ENCODE results near the gene HECTD4.

The HECTD4 gene

DNA sequence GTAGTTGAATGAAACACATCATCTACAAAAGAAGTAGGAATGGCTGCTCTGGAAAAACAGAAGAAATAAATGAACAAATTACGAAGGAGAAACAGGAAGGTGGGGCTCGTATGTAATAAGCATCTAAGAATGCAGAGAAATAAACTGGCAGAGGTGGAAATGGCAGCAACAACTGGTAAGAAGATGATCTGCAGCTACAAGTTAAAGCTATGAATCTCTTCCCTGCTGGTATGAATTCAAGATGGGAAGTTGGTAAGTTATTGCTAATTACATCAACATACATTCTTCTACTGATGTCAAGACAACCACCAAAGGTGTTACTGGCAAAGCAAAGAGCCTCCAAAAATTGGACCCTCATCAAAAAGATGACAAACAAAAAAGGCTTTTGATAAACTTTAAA, 59.8 kb downstream of the HECTD4 start:
- DNase-seq (ENCODE audit: low read depth), result no peak

DNA sequence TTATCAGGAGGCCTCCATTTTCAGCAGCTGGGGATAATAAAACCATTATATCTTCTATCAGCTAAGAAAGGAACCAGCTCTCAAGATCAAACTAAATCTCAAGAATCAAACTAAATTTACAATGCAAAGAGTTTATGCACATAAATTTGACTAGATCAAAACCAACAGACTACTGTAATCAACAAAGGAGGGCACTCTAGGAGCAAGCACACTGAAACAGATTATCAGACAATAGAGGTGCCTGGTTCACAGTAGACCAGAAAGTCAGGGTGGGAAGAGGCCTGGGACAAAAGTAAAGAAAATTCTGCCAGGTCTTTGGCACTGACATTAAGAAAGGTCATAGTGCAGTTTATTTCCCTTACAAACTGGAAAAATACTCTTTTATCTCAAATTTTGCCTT, 61.0 kb downstream of the HECTD4 start:
- DNase-seq (ENCODE audit: low read depth), result no peak

GRCh38 chr12:112319395-112319794, 62.8 kb downstream of the HECTD4 start:
- DNase-seq (ENCODE audit: low read depth), result no peak

GRCh38 chr12:112317481-112317880, 64.8 kb downstream of the HECTD4 start:
- no peak for DNase-seq (ENCODE audit: low read depth)

- peak; percentile 8 for DNase-seq (ENCODE audit: low read depth)
Measured at GRCh38 chr12:112314981-112315380, 67.2 kb downstream of the HECTD4 start.

DNA sequence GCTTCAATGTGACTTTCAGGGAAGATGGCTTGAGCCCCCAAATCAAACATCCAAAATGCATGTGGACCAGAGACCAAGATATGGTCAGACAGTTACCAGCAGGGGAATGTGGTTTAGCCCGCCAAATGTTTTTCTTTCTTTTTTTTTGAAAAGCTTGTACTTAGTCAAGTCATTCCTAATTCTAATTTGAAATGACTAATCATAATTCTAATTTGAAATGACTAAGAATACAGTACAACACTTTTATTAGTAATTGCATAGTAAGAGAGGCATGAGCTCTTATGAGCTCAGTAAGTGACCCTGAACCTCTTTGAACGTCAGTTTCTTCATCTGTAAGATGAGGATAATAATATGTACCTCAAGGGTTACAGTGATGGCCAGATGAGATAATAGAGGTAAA, 72.4 kb downstream of the HECTD4 start:
- DNase-seq (ENCODE audit: low read depth), result peak; percentile 51

DNA sequence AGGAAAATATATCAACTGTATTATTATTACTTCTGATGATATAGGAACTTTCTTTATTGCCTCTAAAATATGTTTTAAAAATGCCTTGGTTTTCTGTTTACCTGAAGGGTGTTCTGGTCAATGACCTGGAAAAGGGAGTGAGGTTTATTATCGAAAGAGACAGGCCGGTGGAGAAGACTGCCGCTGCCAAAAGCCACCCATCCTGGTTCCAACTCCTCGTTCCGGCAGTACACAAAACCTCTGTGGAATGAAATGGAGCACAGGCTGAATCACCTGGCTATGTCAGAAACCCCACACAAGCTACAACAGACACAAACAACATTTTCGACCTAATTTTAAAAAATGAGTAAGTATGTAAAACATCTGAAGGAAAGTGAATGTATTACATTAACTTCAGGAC, 73.6 kb downstream of the HECTD4 start:
- no peak for DNase-seq (ENCODE audit: low read depth)

DNA sequence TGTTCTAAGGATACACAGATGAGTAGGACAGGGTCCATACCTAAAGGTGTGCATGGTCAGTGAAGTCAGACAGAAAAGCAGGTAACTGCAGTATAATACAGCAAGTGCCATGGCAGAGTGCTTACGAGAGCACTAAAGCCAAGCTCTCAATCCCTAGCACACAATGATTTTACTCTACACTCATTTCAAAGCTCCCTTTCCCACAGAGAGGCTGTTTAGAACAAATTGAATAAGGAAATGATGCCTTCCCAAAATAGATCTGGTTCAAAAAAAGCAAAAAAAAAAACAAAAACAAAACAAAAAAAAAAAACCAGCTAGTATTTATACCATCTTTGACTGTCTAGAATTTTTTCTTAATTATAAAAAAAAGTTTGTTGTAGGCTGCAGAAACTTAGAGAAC, 74.1 kb downstream of the HECTD4 start:
- no peak for DNase-seq (ENCODE audit: low read depth)

DNA sequence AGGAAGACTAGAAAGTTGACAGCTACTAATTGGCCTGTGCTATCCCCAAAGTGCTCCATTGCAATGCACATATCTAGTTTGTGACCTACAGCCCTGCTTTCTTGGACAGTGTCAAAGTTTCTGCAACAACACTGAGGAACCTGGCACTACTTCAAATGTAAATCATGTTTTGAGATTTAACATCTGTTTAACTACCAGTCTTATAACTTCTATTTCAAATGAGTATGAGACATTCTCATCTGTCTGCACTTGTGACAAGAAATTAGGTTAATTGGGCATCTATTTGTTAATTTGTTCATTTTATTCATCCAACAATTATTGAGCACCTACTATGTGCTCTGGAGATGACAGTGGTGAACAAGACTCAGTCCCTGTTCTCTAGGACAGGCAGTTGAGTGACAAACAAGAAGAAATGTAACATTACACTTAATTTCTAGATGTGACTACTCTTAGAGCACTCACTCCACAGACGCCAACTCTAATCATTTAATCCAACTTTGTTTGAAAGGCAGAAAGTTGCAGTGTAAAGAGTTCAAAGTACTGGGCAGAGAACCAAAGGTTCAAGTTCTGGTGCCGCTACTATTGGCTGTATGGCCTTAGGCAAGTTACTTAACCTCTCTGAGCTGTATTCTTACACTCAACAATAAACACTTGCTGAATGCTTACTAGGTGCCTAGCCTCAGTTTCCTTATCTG, 74.8 kb downstream of the HECTD4 start:
- DNase-seq (ENCODE audit: low read depth), result no peak

DNA sequence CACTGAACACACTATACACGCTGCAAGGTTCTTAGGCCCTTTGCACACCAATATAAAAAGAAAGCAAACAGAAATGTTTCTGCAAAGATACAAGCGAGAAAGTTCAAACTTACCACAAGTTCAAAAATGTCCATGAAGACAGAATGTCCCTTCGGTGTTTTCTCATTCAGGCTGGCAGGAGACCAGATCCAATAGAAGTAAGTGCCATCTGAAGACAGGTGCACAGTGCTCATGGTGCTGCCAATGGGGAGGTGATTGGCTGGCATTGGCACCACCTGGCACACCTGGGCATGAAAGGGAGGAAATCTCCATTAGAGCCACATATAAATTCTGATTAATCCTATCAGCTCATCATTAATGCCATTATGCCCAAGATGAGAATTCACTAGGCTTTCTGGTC, 76.3 kb downstream of the HECTD4 start:
- no peak for DNase-seq (ENCODE audit: low read depth)

DNA sequence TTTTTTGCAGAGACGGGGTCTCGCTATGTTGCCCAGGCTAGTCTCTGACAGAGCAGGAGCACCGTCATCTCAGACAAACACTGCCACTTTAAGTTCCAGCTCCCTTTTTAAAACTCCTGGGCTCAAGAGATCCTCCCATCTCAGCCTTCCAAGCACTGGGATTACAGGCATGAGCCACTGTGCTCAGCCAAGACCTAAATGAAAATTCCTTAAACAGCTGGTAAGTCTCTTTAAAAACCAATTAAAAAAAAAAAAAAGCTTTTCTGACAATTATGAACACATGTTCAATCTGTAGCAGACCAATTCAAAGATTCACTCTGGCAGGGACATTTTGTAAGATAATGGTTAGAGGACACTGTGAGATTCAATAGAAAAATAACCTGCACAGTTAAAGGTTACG, 77.8 kb downstream of the HECTD4 start:
- DNase-seq (ENCODE audit: low read depth), result no peak

DNA sequence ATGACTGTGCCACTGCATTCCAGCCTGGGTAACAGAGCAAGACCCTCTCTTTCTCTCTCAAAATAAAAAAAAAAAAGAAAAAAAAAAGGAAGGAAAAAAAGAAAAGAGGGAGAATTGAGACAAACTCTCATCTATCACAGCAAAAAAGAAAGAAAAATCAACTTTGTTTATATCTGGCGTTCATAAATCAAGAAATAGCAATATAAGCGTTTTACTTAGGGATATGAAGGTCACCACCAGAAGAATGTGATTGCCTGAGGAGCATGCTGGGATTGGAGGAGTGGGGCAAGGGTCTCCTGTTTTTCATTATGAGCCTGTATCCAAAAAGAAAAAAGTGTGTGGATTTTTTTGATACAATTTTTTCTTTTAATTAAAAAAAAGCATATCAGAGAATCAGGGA, 78.4 kb downstream of the HECTD4 start:
- DNase-seq (ENCODE audit: low read depth), result no peak

DNA sequence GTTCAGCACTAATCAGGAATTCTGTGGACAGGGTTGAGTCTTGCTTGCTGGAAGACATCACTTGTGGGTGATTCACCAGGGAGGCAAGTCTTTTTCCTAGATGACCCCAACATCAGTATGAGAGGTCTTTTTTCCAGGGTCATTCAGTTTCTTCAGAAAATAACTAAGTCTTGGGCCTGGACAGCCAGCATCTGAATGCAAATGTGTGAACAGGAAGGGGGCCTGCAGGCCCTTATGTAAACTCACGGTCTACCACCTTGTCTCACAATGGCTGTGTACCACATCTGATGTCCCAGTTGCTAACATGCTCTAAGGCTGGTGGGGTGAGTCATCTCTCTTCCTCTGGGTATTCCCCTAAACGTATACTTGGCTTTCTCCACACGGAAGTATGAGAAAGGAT, 79.2 kb downstream of the HECTD4 start:
- peak; percentile 96 for DNase-seq (ENCODE audit: low read depth)

- no peak for DNase-seq (ENCODE audit: low read depth)
Measured at GRCh38 chr12:112299704-112300103, 82.5 kb downstream of the HECTD4 start.

DNA sequence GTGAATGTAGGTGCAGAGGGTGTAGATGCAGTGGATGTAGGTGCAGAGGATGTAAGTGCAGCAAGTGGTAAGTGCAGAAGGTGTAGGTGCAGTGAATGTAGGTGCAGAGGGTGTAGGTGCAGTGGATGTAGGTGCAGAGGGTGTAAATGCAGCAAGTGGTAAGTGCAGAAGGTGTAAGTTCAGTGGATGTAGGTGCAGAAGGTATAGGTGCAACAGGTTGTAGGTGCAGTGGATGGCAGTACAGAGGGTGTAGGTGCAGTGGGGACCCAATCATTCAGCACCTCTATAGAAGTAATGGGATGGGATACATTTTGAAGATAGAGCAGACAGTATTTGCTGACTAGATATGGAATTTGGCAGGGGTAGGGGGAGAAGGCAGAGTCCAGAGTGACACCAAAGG, 85.0 kb downstream of the HECTD4 start:
- DNase-seq (ENCODE audit: low read depth), result no peak

- no peak for DNase-seq (ENCODE audit: low read depth)
Measured at GRCh38 chr12:112296183-112296582, 86.0 kb downstream of the HECTD4 start.

DNA sequence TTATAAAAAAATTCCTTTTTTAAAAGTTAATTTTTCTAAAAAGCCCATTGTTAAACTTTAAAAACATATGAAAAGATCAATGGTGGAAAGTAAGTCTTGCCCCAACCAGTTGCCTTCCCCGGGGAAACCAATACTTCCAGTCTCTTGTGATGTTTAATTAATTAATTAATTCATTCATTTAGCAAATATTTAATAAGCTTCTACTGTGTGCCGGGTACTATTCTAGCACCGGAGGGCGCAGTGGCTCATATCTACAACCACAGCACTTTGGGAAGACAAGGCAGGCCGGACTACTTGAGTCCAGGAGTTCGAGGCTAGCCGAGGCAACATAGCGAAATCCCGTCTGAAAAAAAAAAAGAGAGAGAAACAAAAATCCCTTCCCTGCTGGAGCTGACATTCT, 87.4 kb downstream of the HECTD4 start:
- DNase-seq (ENCODE audit: low read depth), result peak; percentile 47

DNA sequence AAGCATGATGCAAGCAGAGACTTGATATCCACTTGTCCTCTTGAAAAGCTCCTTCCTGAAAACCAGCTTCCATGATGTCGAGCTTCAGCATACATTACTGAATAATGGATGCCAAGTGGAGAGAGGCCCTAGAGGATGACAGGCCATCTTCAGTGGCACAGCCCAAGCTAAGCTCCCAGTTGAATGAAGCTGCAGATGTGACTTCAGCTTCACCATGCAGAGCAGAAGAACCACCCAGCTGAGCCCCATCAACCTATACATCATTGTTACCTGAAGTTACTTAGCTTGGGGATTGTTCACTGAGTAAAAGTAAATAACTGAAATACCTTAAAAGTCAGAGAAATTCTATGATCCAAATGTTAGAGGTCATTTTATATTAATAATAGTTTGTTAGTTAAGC, 93.6 kb downstream of the HECTD4 start:
- DNase-seq (ENCODE audit: low read depth), result no peak

DNA sequence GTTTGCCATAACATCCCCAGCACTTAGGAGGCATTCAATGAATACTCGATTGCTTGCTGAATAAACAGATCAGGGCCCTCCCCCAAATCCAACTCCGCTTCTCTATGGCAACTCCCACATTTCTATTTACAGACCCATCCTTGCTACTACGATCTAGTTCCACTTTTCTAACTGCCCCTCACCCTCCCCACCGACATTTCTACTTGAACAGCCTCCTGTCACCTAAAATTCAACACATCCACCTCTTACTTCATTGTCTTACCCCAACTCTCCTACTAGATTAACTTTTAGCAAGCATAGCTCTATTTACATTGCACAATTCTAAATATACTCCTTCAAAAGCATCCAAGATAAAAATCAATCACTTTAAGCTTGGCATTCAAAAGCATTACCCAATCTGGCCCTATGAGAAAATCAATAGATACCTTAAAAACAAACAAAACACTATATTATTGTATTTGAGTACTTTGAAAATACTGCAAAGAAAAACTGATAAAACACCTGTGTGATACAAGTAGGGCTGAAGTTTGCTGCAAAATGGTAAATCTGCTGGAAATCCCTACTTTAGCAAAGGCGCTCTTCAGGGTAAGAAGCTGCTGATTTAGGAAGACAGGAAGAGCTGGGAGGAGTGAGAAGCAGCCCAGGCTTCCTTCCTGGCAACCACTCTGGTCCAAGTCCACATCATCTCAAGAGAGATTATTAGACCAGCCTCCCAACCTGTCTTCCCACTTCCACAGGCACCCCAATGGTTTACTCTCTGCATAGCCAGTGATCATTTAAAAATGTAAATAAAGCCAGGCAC, 96.4 kb downstream of the HECTD4 start:
- no peak for DNase-seq (ENCODE audit: low read depth)

GRCh38 chr12:112283546-112283945, 98.7 kb downstream of the HECTD4 start:
- DNase-seq (ENCODE audit: low read depth), result no peak

- DNase-seq (ENCODE audit: low read depth), result no peak
Measured at GRCh38 chr12:112282920-112283319, 99.3 kb downstream of the HECTD4 start.

DNA sequence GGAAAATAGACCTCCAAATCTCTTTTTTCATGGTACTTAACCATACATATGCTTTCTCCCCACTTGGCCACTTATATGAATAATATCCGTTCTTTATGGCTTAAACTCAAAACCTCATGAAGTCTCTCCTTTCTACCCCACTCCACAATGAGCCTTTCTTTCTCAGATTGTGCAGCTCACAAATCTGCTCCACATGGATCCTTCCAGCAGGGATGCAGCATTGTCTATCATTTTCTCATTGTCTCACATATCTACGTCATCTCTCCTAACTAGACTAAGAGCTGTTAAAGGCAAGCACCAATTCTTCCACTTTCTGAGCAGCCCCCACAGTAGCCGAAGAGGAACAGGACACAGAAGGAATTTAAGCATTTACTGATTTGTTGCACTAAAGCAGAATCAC, 106.4 kb downstream of the HECTD4 start:
- no peak for DNase-seq (ENCODE audit: low read depth)

- DNase-seq (ENCODE audit: low read depth), result no peak
Measured at GRCh38 chr12:112275207-112275606, 107.0 kb downstream of the HECTD4 start.

- no peak for DNase-seq (ENCODE audit: low read depth)
Measured at GRCh38 chr12:112270673-112271072, 111.6 kb downstream of the HECTD4 start.
